ENCODE data around the gene GEMIN5. TPM values are rescaled to one million over a fixed set of nuclear protein-coding genes. Genes with fewer than 3 reads are reported as not detected.

Gene GEMIN5
- total and polyA plus RNA-seq, 2 of the 4 experiments (the other 2 are of a cell fraction), result 9.0 to 31.5 TPM

DNA sequence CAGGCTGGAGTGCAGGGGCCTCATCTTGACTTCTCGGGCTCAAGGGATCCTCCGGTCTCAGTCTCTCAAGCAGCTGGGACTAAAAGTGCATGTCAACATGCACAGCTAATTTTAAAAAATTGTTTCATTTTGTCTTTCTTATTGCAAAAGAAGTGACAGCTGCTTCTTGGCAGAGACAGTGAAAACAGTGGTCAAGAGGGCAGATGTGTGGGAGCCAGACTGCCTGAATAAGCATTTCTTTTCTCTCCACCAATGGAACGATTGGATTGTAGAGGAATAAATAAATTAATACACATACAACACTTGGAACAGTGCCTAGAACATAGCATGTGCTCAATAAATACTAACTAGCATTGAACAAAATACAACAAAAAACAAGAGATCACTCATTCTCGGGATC is 48.1 kb upstream of the GEMIN5 start:
- no peaks in the 10 kb centered on the region for H3K36me3 ChIP-seq (ENCODE audit: control insufficient read depth, insufficient read depth, low read length)
- no CpG with 5 or more reads among the region's 4 CpGs for WGBS, 2 experiments (ENCODE audit: extremely low coverage in 2 of 2, insufficient read length in 1 of 2)
- no peak overlapping the region for H3K4me3 ChIP-seq (ENCODE audit: insufficient read depth, low read depth, low read length)
- H3K9me3 ChIP-seq (ENCODE audit: control insufficient read depth, insufficient read depth, low read length), result no peaks in the 10 kb centered on the region
- H4K20me1 ChIP-seq (ENCODE audit: insufficient read depth, low read length), result no peaks in the 10 kb centered on the region
- no peak overlapping the region for H2AK5ac ChIP-seq (ENCODE audit: low read depth, low read length)
- H3K9ac ChIP-seq (ENCODE audit: low read depth, low read length), result no peak overlapping the region
- H3K56ac ChIP-seq (ENCODE audit: extremely low read depth, insufficient read depth, low read length), result no peak overlapping the region
- CTCF ChIA-PET, result no interaction called here
- no peak overlapping the region for H2BK5ac ChIP-seq (ENCODE audit: low read depth, low read length, poor library complexity, severe bottlenecking)
- no peak overlapping the region for H3K14ac ChIP-seq (replicated peaks; ENCODE audit: low read depth, low read length)
- no peak overlapping the region for H2BK120ac ChIP-seq (ENCODE audit: low read depth, low read length)
- no peak overlapping the region for H4K5ac ChIP-seq (ENCODE audit: low read depth, low read length)
- DNase-seq (no peak), ATAC-seq (ENCODE audit: low read depth) (peak; percentile 42)
- H2BK15ac ChIP-seq (ENCODE audit: low read depth, low read length), result no peak overlapping the region
- no peak overlapping the region for H3K27ac ChIP-seq (ENCODE audit: insufficient read depth, low read length)
- in situ Hi-C loops (cut with MboI; ENCODE audit: low sequenced_read_pairs), result no loop called here
- H4K8ac ChIP-seq (ENCODE audit: low read depth in 2 of 2, low read length in 2 of 2), result no peak overlapping the region
- no peaks in the 10 kb centered on the region for H3K79me1 ChIP-seq (ENCODE audit: low read depth in 1 of 2, low read length in 2 of 2)
- POLR2A ChIA-PET (ENCODE audit: unreplicated experiment), result no interaction called here
- intact Hi-C loops (cut with micrococcal nuclease), result no loop called here
- H3K23ac ChIP-seq (ENCODE audit: low read depth, low read length), result no peak overlapping the region
- H3K18ac ChIP-seq (ENCODE audit: low read depth, low read length), result no peak overlapping the region
- no peak for TF ChIP-seq MAZ (IDR thresholded peaks at IDR 0.05; ENCODE audit: borderline replicate concordance, low read depth, low read length)
- TF ChIP-seq RFX5 (IDR thresholded peaks at IDR 0.05; ENCODE audit: low read depth, low read length), result no peak
- TF ChIP-seq NFE2L2 (IDR thresholded peaks at IDR 0.05; ENCODE audit: low read depth, low read length), result no peak
- TF ChIP-seq RCOR1 (IDR thresholded peaks at IDR 0.05; ENCODE audit: insufficient replicate concordance, low read length), result no peak
- TF ChIP-seq, protein P1, sequence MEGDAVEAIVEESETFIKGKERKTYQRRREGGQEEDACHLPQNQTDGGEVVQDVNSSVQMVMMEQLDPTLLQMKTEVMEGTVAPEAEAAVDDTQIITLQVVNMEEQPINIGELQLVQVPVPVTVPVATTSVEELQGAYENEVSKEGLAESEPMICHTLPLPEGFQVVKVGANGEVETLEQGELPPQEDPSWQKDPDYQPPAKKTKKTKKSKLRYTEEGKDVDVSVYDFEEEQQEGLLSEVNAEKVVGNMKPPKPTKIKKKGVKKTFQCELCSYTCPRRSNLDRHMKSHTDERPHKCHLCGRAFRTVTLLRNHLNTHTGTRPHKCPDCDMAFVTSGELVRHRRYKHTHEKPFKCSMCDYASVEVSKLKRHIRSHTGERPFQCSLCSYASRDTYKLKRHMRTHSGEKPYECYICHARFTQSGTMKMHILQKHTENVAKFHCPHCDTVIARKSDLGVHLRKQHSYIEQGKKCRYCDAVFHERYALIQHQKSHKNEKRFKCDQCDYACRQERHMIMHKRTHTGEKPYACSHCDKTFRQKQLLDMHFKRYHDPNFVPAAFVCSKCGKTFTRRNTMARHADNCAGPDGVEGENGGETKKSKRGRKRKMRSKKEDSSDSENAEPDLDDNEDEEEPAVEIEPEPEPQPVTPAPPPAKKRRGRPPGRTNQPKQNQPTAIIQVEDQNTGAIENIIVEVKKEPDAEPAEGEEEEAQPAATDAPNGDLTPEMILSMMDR (conservative IDR thresholded peaks at IDR 0.05; ENCODE audit: low read depth, low read length), result no peak
- TF ChIP-seq MAFK (IDR thresholded peaks at IDR 0.05; ENCODE audit: low read depth, low read length), result no peak
- no peak for TF ChIP-seq SMC3 (IDR thresholded peaks at IDR 0.05; ENCODE audit: low read depth, low read length)
- TF ChIP-seq, protein P2, sequence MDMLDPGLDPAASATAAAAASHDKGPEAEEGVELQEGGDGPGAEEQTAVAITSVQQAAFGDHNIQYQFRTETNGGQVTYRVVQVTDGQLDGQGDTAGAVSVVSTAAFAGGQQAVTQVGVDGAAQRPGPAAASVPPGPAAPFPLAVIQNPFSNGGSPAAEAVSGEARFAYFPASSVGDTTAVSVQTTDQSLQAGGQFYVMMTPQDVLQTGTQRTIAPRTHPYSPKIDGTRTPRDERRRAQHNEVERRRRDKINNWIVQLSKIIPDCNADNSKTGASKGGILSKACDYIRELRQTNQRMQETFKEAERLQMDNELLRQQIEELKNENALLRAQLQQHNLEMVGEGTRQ (IDR thresholded peaks at IDR 0.05; ENCODE audit: low read depth, low read length), result no peak
- no peak for TF ChIP-seq RAD21 (IDR thresholded peaks at IDR 0.05; ENCODE audit: low read length)
- TF ChIP-seq, protein P3, sequence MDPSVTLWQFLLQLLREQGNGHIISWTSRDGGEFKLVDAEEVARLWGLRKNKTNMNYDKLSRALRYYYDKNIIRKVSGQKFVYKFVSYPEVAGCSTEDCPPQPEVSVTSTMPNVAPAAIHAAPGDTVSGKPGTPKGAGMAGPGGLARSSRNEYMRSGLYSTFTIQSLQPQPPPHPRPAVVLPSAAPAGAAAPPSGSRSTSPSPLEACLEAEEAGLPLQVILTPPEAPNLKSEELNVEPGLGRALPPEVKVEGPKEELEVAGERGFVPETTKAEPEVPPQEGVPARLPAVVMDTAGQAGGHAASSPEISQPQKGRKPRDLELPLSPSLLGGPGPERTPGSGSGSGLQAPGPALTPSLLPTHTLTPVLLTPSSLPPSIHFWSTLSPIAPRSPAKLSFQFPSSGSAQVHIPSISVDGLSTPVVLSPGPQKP (IDR thresholded peaks at IDR 0.05; ENCODE audit: borderline replicate concordance, low read depth, low read length), result no peak
- no peak for TF ChIP-seq MXI1 (IDR thresholded peaks at IDR 0.05; ENCODE audit: borderline replicate concordance, low read depth, low read length)
- no peak for TF ChIP-seq CEBPB (IDR thresholded peaks at IDR 0.05; ENCODE audit: low read depth, low read length)
- TF ChIP-seq FOS (IDR thresholded peaks at IDR 0.05; ENCODE audit: low read depth, low read length), result no peak
- no peak for TF ChIP-seq CHD1 (IDR thresholded peaks at IDR 0.05; ENCODE audit: low read depth, low read length)
- no peak for TF ChIP-seq BHLHE40 (IDR thresholded peaks at IDR 0.05; ENCODE audit: low read depth, low read length)
- TF ChIP-seq POLR2A (IDR thresholded peaks at IDR 0.05; ENCODE audit: low read depth, low read length), result no peak
- dilution Hi-C loops (cut with HindIII; ENCODE audit: low sequenced_read_pairs, unreplicated experiment), result no loop called here
- H3K4ac ChIP-seq (ENCODE audit: low read depth, low read length), result no peak overlapping the region
- H3K4me1 ChIP-seq (ENCODE audit: control insufficient read depth, insufficient read depth, low read length), result no peaks in the 10 kb centered on the region
- H2AFZ ChIP-seq (replicated peaks; ENCODE audit: low read length, poor library complexity), result no peak overlapping the region
- no TSS peak for BruUV-seq (replicated peaks)
- no peak overlapping the region for H2BK20ac ChIP-seq (ENCODE audit: low read depth, low read length)
- H3K27me3 ChIP-seq (ENCODE audit: control insufficient read depth, insufficient read depth, low read length), result no peaks in the 10 kb centered on the region; the same call in 1 of the 2 replicates
- H3K9me1 ChIP-seq (ENCODE audit: insufficient read depth, low read length), result no peaks in the 10 kb centered on the region
- H4K91ac ChIP-seq (ENCODE audit: insufficient read depth, low read depth, low read length), result no peak overlapping the region
- no peak overlapping the region for H3K4me2 ChIP-seq (ENCODE audit: low read depth, low read length)
- no peak overlapping the region for H2AK9ac ChIP-seq (replicated peaks; ENCODE audit: low read depth, low read length, poor library complexity)

Data from IMR-90 (cell line).